ENCODE measurements around the gene GALR2. TPM values are rescaled to one million over a fixed set of nuclear protein-coding genes. Genes with fewer than 3 reads are reported as not detected.

GALR2 gene
- total and polyA plus RNA-seq, 10 of the 15 experiments (the other 5 are each of a cell fraction or from before 2014, with no cell fraction given) = 0.06 to 1.2 (median 0.22) TPM; not detected in 5

DNA sequence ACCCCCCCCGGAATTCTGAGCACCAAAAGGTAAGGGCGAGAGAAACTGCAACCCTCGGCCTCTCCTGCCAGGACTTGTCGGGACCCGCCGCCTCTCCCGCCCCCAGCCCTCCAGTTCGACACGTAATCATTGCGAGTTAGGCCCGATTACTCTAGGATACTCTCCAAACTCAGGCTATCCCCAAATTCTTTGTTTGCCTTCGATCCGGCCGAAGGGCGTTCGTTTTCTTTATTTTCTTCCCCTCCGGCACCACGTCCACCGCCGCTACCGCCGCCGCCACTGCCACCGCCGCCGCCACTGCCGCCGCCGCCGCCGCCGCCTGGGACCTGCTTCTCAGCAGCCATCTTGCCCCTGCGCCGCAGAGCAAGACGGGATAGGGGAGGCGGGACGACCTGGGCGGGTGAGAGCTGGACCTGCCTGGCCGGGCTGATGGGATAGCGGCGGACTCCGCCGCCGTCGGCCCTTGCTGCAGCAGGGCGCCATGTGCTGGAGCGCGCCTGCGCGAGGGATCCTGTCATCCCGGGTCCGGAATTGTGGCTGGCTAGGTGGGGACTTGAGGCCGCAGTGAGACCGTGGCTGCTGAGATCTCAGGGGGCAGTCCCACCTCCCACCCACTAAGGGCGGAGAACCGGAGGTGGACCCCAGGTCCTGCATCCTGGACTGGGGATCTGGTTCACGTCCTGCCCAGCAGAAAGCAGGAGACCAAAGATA, 2.3 kb upstream of the GALR2 start, which contains the start of gene SRP68 (continued):
- TF ChIP-seq EP300 (IDR thresholded peaks at IDR 0.05; ENCODE audit: borderline replicate concordance in 1 of 2, control insufficient read depth in 1 of 2, low read depth in 2 of 2, low read length in 2 of 2) (no peak), CBX5 (IDR thresholded peaks at IDR 0.05; ENCODE audit: low read depth) (no peak), ZNF592 (IDR thresholded peaks at IDR 0.05) (no peak), EGR1 (IDR thresholded peaks at IDR 0.05; ENCODE audit: borderline replicate concordance in 1 of 2, low read depth in 2 of 2, low read length in 2 of 2) (peak in 1 of 2 experiments; percentile 71; a peak in 1 of 3 replicates), IKZF1 (conservative IDR thresholded peaks at IDR 0.05) (peak; percentile 86), RAD21 (IDR thresholded peaks at IDR 0.05; ENCODE audit: insufficient read depth, low read depth, low read length) (no peak), SREBF1 (IDR thresholded peaks at IDR 0.05; ENCODE audit: low read length) (no peak), MYB (IDR thresholded peaks at IDR 0.05; ENCODE audit: borderline replicate concordance, low read depth, low read length) (no peak), MTA3 (IDR thresholded peaks at IDR 0.05; ENCODE audit: borderline replicate concordance, low read length) (no peak), SREBF2 (IDR thresholded peaks at IDR 0.05; ENCODE audit: low read length) (no peak), STAT3 (IDR thresholded peaks at IDR 0.05; ENCODE audit: low read depth, low read length) (no peak), ATF7 (IDR thresholded peaks at IDR 0.05; ENCODE audit: low read depth) (no peak), WRNIP1 (IDR thresholded peaks at IDR 0.05; ENCODE audit: borderline replicate concordance, low read depth, low read length) (no peak), NFXL1 (IDR thresholded peaks at IDR 0.05; ENCODE audit: borderline replicate concordance) (no peak), HDAC2 (IDR thresholded peaks at IDR 0.05) (no peak), TCF7 (IDR thresholded peaks at IDR 0.05; ENCODE audit: borderline replicate concordance) (no peak), ZSCAN29 (IDR thresholded peaks at IDR 0.05) (no peak)
- TF ChIP-seq, protein P1, sequence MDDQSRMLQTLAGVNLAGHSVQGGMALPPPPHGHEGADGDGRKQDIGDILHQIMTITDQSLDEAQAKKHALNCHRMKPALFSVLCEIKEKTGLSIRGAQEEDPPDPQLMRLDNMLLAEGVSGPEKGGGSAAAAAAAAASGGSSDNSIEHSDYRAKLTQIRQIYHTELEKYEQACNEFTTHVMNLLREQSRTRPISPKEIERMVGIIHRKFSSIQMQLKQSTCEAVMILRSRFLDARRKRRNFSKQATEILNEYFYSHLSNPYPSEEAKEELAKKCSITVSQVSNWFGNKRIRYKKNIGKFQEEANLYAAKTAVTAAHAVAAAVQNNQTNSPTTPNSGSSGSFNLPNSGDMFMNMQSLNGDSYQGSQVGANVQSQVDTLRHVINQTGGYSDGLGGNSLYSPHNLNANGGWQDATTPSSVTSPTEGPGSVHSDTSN (IDR thresholded peaks at IDR 0.05; ENCODE audit: insufficient replicate concordance, low read depth, low read length) = no peak
- TF ChIP-seq, protein P2, sequence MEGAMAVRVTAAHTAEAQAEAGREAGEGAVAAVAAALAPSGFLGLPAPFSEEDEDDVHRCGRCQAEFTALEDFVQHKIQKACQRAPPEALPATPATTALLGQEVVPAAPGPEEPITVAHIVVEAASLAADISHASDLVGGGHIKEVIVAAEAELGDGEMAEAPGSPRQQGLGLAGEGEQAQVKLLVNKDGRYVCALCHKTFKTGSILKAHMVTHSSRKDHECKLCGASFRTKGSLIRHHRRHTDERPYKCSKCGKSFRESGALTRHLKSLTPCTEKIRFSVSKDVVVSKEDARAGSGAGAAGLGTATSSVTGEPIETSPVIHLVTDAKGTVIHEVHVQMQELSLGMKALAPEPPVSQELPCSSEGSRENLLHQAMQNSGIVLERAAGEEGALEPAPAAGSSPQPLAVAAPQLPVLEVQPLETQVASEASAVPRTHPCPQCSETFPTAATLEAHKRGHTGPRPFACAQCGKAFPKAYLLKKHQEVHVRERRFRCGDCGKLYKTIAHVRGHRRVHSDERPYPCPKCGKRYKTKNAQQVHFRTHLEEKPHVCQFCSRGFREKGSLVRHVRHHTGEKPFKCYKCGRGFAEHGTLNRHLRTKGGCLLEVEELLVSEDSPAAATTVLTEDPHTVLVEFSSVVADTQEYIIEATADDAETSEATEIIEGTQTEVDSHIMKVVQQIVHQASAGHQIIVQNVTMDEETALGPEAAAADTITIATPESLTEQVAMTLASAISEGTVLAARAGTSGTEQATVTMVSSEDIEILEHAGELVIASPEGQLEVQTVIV (IDR thresholded peaks at IDR 0.05; ENCODE audit: borderline replicate concordance, partially characterized antibody) = no peak
- TF ChIP-seq, protein P3, sequence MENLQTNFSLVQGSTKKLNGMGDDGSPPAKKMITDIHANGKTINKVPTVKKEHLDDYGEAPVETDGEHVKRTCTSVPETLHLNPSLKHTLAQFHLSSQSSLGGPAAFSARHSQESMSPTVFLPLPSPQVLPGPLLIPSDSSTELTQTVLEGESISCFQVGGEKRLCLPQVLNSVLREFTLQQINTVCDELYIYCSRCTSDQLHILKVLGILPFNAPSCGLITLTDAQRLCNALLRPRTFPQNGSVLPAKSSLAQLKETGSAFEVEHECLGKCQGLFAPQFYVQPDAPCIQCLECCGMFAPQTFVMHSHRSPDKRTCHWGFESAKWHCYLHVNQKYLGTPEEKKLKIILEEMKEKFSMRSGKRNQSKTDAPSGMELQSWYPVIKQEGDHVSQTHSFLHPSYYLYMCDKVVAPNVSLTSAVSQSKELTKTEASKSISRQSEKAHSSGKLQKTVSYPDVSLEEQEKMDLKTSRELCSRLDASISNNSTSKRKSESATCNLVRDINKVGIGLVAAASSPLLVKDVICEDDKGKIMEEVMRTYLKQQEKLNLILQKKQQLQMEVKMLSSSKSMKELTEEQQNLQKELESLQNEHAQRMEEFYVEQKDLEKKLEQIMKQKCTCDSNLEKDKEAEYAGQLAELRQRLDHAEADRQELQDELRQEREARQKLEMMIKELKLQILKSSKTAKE (IDR thresholded peaks at IDR 0.05; ENCODE audit: low read depth, poor library complexity, severe bottlenecking) = no peak

Data from GM12878 (cell line).